ENCODE measurements around the gene DPCD.

DNA sequence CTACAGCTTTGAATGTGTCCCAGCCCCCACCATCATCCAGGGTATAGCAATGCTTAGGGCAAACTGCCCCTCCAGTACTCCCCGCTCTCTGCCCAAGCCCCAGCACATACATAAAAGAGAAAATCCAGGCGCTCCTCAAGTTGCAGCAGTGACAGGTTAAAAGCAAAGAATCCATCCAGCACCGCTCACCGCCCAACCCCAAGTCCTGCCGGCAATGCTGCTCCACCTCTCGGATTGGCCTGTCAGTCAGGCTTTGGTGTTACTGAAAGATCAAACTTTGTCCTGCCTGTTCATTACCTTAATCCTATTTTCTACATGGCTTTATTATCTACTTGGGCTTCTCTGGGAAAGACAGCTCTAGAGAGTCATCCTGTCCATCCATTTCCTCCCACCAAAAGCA lies 31.9 kb downstream of the DPCD start:
- TF ChIP-seq, protein P1, sequence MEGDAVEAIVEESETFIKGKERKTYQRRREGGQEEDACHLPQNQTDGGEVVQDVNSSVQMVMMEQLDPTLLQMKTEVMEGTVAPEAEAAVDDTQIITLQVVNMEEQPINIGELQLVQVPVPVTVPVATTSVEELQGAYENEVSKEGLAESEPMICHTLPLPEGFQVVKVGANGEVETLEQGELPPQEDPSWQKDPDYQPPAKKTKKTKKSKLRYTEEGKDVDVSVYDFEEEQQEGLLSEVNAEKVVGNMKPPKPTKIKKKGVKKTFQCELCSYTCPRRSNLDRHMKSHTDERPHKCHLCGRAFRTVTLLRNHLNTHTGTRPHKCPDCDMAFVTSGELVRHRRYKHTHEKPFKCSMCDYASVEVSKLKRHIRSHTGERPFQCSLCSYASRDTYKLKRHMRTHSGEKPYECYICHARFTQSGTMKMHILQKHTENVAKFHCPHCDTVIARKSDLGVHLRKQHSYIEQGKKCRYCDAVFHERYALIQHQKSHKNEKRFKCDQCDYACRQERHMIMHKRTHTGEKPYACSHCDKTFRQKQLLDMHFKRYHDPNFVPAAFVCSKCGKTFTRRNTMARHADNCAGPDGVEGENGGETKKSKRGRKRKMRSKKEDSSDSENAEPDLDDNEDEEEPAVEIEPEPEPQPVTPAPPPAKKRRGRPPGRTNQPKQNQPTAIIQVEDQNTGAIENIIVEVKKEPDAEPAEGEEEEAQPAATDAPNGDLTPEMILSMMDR (IDR thresholded peaks at IDR 0.05), result no peak
- no peak for TF ChIP-seq POLR2AphosphoS5 (IDR thresholded peaks at IDR 0.05)
- TF ChIP-seq POLR2A (IDR thresholded peaks at IDR 0.05), result no peak

Measured in breast epithelium (tissue), 3 donors.